Loucy (cell line): ENCODE data around the gene DPF3.

Experiments
- H2AFZ ChIP-seq: fragments of 200-600 bp; sonication (generic); 2 replicates; pipeline ENCODE4 v1.6.0; 2016; ENCODE audit warnings: antibody characterized with exemption, mild to moderate bottlenecking, low read length, moderate library complexity
- H3F3A ChIP-seq: fragments of 200-600 bp; 2 replicates; pipeline ENCODE4 v1.6.0; 2016; ENCODE audit warnings: antibody characterized with exemption, low read depth, mild to moderate bottlenecking
- H3K27me3 ChIP-seq: fragments of 200-600 bp; sonication (generic); 2 replicates; pipeline ENCODE4 v1.6.1; 2014; ENCODE audit warnings: low read length, mild to moderate bottlenecking; ENCODE audit not compliant: insufficient read depth, poor library complexity, severe bottlenecking
- H3K36me3 ChIP-seq: fragments of 200-600 bp; sonication (generic); 2 replicates; pipeline ENCODE4 v1.6.1; 2016; ENCODE audit warnings: low read length; ENCODE audit not compliant: insufficient read depth
- H3K4me1 ChIP-seq: fragments of 200-600 bp; sonication (generic); 2 replicates; pipeline ENCODE4 v1.5.1; 2014; ENCODE audit warnings: low read length, mild to moderate bottlenecking; ENCODE audit not compliant: insufficient read depth, poor library complexity, severe bottlenecking
- H3K4me2 ChIP-seq: fragments of 200-600 bp; sonication (generic); 2 replicates; pipeline ENCODE4 v1.6.0; 2014; ENCODE audit warnings: antibody characterized with exemption, low read length, low read depth, mild to moderate bottlenecking; ENCODE audit not compliant: poor library complexity, severe bottlenecking
- H3K4me3 ChIP-seq: fragments of 200-600 bp; sonication (generic); 2 replicates; pipeline ENCODE4 v1.5.1; 2014; ENCODE audit warnings: low read length, mild to moderate bottlenecking, mixed read lengths; ENCODE audit not compliant: poor library complexity, severe bottlenecking
- H3K79me2 ChIP-seq: fragments of 200-600 bp; sonication (generic); 2 replicates; pipeline ENCODE4 v1.6.1; 2014; ENCODE audit warnings: low read length; ENCODE audit not compliant: insufficient read depth
- H3K9ac ChIP-seq: fragments of 200-600 bp; sonication (generic); 2 replicates; pipeline ENCODE4 v1.6.0; 2014; ENCODE audit warnings: mild to moderate bottlenecking, low read depth, low read length, moderate library complexity; ENCODE audit not compliant: poor library complexity, severe bottlenecking
- H3K9me2 ChIP-seq: fragments of 200-600 bp; sonication (generic); replicated peaks from 2 replicates; pipeline ENCODE4 v1.6.1; 2016; ENCODE audit warnings: low read depth, low read length, mixed read lengths
- H3K9me3 ChIP-seq: fragments of 200-600 bp; sonication (generic); 2 replicates; pipeline ENCODE4 v1.6.1; 2014; ENCODE audit warnings: mild to moderate bottlenecking, antibody characterized with exemption, low read length, low read depth; ENCODE audit not compliant: insufficient read depth
- H4K20me1 ChIP-seq: fragments of 200-600 bp; sonication (generic); 2 replicates; pipeline ENCODE4 v1.6.0; 2014; ENCODE audit warnings: antibody characterized with exemption, low read length, mild to moderate bottlenecking; ENCODE audit not compliant: insufficient read depth, poor library complexity, severe bottlenecking
- CTCF ChIP-seq: fragments of 200-600 bp; sonication (generic); conservative IDR thresholded peaks from 2 replicates; pipeline ENCODE4 v1.5.1; 2014; ENCODE audit warnings: mild to moderate bottlenecking, antibody characterized with exemption, low read length
- EZH2phosphoT487 ChIP-seq: fragments of 200-600 bp; IDR thresholded peaks from 2 replicates; pipeline ENCODE4 v1.6.1; 2018; ENCODE audit warnings: antibody characterized with exemption, mild to moderate bottlenecking, moderate library complexity, borderline replicate concordance

Gene DPF3

GRCh38 chr14:72849222-72849621 is 44.7 kb downstream of the DPF3 start:
- TF ChIP-seq EZH2phosphoT487 (no peak), CTCF (no peak)
- H3K9ac ChIP-seq, result no peak overlapping the region
- peaks cover 44% of the 10 kb centered on the region; the same call in 1 of the 2 replicates for H3K36me3 ChIP-seq
- no peak overlapping the region for H2AFZ ChIP-seq
- H3K9me3 ChIP-seq, result no peaks in the 10 kb centered on the region
- no peaks in the 10 kb centered on the region for H3K9me2 ChIP-seq
- H3K4me3 ChIP-seq, result no peak overlapping the region
- 0 out of 2 replicates have a peak, but pooled peaks cover 4% of the 10 kb centered on the region for H3F3A ChIP-seq
- peaks cover 95% of the 10 kb centered on the region for H3K79me2 ChIP-seq
- no peak overlapping the region for H3K4me2 ChIP-seq
- no peaks in the 10 kb centered on the region for H3K27me3 ChIP-seq
- peaks cover 31% of the 10 kb centered on the region for H4K20me1 ChIP-seq
- H3K4me1 ChIP-seq, result peaks cover 43% of the 10 kb centered on the region

GRCh38 chr14:72847721-72848120 is 46.2 kb downstream of the DPF3 start:
- Histone ChIP-seq H3K79me2 (peaks cover 94% of the 10 kb centered on the region), H3F3A (0 out of 2 replicates have a peak, but pooled peaks cover 4% of the 10 kb centered on the region), H3K27me3 (no peaks in the 10 kb centered on the region), H3K9me3 (no peaks in the 10 kb centered on the region), H3K9ac (no peak overlapping the region), H4K20me1 (peaks cover 39% of the 10 kb centered on the region), H3K4me1 (peaks cover 28% of the 10 kb centered on the region), H3K36me3 (peaks cover 34% of the 10 kb centered on the region; the same call in 1 of the 2 replicates), H2AFZ (no peak overlapping the region), H3K4me2 (no peak overlapping the region), H3K4me3 (no peak overlapping the region), H3K9me2 (no peaks in the 10 kb centered on the region)
- TF ChIP-seq CTCF, result no peak
- TF ChIP-seq EZH2phosphoT487, result no peak

GRCh38 chr14:72845683-72846082 is 48.2 kb downstream of the DPF3 start:
- H2AFZ ChIP-seq, result no peak overlapping the region
- peaks cover 8% of the 10 kb centered on the region for H3K4me1 ChIP-seq
- TF ChIP-seq CTCF (no peak), EZH2phosphoT487 (no peak)
- no peaks in the 10 kb centered on the region for H3K9me2 ChIP-seq
- H3K9ac ChIP-seq, result no peak overlapping the region
- peaks cover 40% of the 10 kb centered on the region; the same call in 1 of the 2 replicates for H3K36me3 ChIP-seq
- no peak overlapping the region for H3K4me2 ChIP-seq
- no peaks in the 10 kb centered on the region for H3K27me3 ChIP-seq
- H3K79me2 ChIP-seq, result peaks cover 94% of the 10 kb centered on the region
- no peaks in the 10 kb centered on the region for H3K9me3 ChIP-seq
- no peaks in the 10 kb centered on the region for H3F3A ChIP-seq
- no peak overlapping the region for H3K4me3 ChIP-seq
- peaks cover 45% of the 10 kb centered on the region for H4K20me1 ChIP-seq
